K562 (cell line): ENCODE measurements around the gene RAB6B.

ENCODE experiments used
- BRF2 ChIP-seq: IDR thresholded peaks from 3 replicates; pipeline ENCODE4 v1.6.1; 2011; ENCODE audit warnings: borderline replicate concordance, mild to moderate bottlenecking; ENCODE audit not compliant: insufficient read length, insufficient read depth
- CSDE1 ChIP-seq, 2 experiments: fragments of 450-650 bp; IDR thresholded peaks; 2 replicates each; pipeline ENCODE4 v1.6.1; 2016; ENCODE audit warnings: mild to moderate bottlenecking in 1 of 2
- CTCF ChIP-seq, 3 experiments: IDR thresholded peaks in 2 of 3; conservative IDR thresholded peaks in 1 of 3; 2 replicates each; pipeline ENCODE4 v1.5.1; 2011 to 2012; ENCODE audit warnings: low read length in 3 of 3, mild to moderate bottlenecking in 3 of 3, control low read depth in 2 of 3, improper control_type of control experiment in 1 of 3, inconsistent platforms in 1 of 3, low read depth in 1 of 3, mixed read lengths in 1 of 3, moderate library complexity in 1 of 3; ENCODE audit not compliant: insufficient read depth in 2 of 3
- DPF2 ChIP-seq: fragments of 450-650 bp; IDR thresholded peaks from 2 replicates; pipeline ENCODE4 v1.6.1; 2016
- EP300 ChIP-seq: IDR thresholded peaks from 2 replicates; pipeline ENCODE4 v1.6.1; 2012; ENCODE audit warnings: low read length, improper control_type of control experiment
- HNRNPUL1 ChIP-seq: fragments of 200-400 bp; formaldehyde crosslinking; IDR thresholded peaks from 2 replicates; pipeline ENCODE4 v1.6.1; 2017; ENCODE audit warnings: low read length
- MAX ChIP-seq: sonication (generic); formaldehyde crosslinking; IDR thresholded peaks from 2 replicates; pipeline ENCODE4 v1.9.0; 2022; ENCODE audit warnings: mild to moderate bottlenecking, missing genetic modification reagents
- MAZ ChIP-seq, 2 experiments: fragments of 450-650 bp in 1 of 2; sonication (generic) in 1 of 2; formaldehyde crosslinking; IDR thresholded peaks in 1 of 2; conservative IDR thresholded peaks in 1 of 2; 2 replicates each; pipeline versions ENCODE4 v1.4.0 to v1.5.0; 2020; ENCODE audit warnings: mild to moderate bottlenecking in 1 of 2, missing genetic modification reagents in 1 of 2
- NFE2L1 ChIP-seq: fragments of 450-650 bp; IDR thresholded peaks from 2 replicates; pipeline ENCODE4 v1.6.1; 2016; ENCODE audit warnings: missing genetic modification characterization, low read depth, mild to moderate bottlenecking, missing compliant biosample characterization, moderate library complexity, borderline replicate concordance
- POLR2B ChIP-seq: fragments of 450-650 bp; IDR thresholded peaks from 2 replicates; pipeline ENCODE4 v1.6.1; 2018; ENCODE audit warnings: low read depth; ENCODE audit not compliant: partially characterized antibody
- ZC3H8 ChIP-seq: fragments of 450-650 bp; IDR thresholded peaks from 2 replicates; pipeline ENCODE4 v1.6.1; 2017
- ZKSCAN3 ChIP-seq: fragments of 250-450 bp; sonication (Bioruptor Pico); IDR thresholded peaks from 2 replicates; pipeline ENCODE4 v1.4.0; 2020

GRCh38 chr3:133914839-133915600 lies 19.3 kb upstream of the RAB6B start:
- no peak for TF ChIP-seq BRF2
- no peak for TF ChIP-seq CTCF (IDR thresholded peaks at IDR 0.05 in 2 of 3, conservative IDR thresholded peaks at IDR 0.05 in 1 of 3; ENCODE audit: insufficient read depth in 2 of 3, low read depth in 1 of 3, low read length in 3 of 3)
- TF ChIP-seq MAX (CRISPR knock-in tag) = no peak
- TF ChIP-seq MAZ (CRISPR knock-in tag; conservative IDR thresholded peaks at IDR 0.05 in 1 of 2, IDR thresholded peaks at IDR 0.05 in 1 of 2) = no peak
- no peak for TF ChIP-seq POLR2B
- TF ChIP-seq NFE2L1 (tag) = no peak
- TF ChIP-seq HNRNPUL1 = no peak
- no peak for TF ChIP-seq EP300
- TF ChIP-seq CSDE1 (IDR thresholded peaks at IDR 0.05) = no peak
- no peak for TF ChIP-seq ZC3H8
- TF ChIP-seq DPF2 = no peak
- no peak for TF ChIP-seq ZKSCAN3
